NOMO-1 treated with dmso at 0.1 percent for 144 hours (cell line): ENCODE data around the gene SLC30A7.
"Not testable (repeated sequence)": the region's sequence is repeated elsewhere in the genome, so short reads cannot be mapped to it uniquely, and the experiment has no call there.

Experiments
- DNase-seq: peaks from one replicate; lab custom pipeline; 2025; ENCODE audit not compliant: unreplicated experiment; lab: John Stamatoyannopoulos, UW

The SLC30A7 gene, protein sequence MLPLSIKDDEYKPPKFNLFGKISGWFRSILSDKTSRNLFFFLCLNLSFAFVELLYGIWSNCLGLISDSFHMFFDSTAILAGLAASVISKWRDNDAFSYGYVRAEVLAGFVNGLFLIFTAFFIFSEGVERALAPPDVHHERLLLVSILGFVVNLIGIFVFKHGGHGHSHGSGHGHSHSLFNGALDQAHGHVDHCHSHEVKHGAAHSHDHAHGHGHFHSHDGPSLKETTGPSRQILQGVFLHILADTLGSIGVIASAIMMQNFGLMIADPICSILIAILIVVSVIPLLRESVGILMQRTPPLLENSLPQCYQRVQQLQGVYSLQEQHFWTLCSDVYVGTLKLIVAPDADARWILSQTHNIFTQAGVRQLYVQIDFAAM

DNA sequence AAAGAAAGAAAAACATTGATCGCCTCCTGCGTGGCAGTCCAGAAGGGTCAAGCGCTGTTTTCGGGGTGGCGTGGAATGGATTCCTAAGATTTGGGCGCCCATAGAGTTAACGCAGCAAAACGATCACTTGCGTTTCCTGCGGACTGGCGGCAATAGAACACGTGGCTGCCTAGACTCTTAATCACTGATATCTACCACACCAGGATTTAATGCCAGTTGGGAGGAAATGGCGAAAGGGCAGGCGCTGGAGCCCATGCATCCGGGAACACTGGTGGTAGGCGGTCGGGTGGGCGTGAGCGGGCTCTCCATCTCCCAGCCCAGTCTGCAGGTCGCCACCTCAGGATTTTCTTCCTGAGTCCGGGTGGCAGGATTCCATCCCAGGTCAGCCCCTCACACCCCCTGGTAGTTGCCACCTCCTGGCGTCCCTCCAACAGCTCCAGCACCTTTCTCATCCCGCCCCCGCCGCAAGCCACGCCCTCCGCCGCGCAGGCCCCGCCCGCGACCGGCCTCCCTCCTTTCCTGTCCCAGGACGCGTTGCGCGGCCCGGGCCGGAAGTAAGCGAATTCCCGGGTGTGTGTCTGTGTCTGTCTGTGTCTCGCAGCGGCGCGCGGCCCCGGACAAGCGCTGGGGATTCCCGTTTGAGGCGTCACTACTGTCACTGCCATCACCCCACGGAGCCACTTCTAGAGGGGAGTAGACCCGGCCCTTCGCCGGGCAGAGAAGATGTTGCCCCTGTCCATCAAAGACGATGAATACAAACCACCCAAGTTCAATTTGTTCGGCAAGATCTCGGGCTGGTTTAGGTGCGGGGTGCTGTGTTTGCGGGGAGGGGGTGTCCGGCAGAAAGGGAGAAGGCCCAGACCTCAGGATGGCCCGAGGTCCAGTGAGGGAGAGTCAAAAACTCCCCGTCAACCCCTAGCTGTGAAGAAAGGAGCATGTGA, at the start of gene SLC30A7:
SLC30A7 (plus strand) TSS at position 551 of the 941 bp plus-strand sequence; CDS start at position 724, 173 bp downstream.
- DNase-seq = peak; percentile 83

DNA sequence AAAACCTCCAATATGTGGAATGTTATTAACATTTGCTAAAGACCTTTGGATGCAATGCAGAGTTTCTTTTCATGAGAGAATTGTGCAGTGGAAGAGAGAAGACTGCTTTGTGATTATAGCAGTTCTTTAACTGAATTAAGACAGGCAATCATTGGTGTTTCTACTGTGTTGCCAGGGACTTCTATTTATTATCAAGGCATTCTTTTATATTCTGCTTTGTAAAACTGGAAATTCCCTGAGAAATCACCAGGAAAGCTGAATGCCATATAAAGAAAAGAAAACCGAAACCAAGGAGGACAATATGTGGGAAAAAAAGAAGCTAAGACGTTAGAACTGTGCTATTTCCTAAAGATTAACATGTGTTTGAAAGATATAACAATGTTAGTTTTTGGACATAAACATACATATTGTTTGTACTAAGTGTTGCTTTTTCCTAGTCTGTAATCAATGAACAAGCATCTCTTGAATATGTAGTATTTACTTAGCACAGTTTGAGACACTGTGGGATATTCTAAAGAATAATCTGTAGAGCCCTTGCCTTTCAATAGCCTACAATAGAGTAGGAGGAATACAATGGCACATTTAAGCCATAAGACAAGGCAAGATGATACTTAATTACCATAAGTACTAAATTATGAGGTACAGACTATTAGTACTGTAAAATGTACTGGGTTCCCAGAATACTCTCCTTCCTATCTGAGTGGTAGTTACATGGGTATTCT, 48.4 kb upstream of the SLC30A7 start:
- no peak for DNase-seq

DNA sequence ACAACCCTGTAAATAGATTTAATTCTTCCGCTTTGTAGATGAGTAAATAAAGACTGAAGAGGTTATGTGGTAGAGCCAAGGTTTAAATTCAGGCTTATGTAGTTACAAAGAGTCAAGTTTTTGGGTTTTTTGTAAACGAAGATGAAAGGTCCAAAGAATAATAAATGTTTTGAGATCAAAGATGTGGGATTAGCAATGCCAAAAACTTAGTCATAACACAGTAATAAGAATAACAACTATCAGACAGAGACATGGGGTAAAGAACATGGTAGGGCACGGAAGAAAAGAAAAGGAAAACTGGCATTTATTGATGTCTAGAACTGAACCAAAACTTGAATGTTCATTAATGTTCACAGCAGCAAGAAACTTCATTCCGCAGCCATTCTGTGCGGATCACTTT, 44.2 kb upstream of the SLC30A7 start:
- DNase-seq = no peak

DNA sequence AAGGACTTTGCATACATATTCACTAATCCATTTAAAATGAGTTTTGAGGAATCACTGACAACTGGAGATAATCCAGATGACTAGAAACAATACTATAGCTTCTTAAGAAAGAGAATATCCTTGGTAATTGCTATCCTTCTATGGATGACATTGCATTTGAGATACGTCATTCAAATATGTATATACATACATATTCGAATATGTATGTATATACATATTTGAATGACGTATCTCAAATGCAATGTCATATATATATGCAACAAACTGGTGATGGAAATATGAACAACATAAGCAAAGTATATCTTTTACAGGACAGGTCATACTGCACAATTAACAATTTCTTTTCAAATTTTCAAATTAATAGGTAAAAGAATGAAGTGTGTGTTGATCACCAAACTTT, 42.9 kb upstream of the SLC30A7 start:
- DNase-seq = no peak

DNA sequence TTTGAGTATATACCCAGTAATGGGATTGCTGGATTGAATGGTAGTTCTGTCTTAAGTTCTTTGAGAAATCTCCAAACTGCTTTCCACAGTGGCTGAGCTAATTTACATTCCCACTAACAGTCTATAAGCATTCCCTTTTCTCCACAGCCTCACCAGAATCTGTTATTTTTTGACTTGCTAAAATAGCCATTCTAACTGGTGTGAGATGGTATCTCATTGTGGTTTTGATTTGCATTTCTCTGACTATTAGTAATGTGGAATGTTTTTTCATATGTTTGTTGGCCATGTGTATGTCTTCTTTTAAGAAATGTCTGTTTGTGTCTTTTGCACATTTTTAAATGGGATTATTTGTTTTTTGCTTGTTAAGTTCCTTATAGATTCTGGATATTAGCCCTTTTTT, 40.8 kb upstream of the SLC30A7 start:
- DNase-seq = not testable (repeated sequence)

DNA sequence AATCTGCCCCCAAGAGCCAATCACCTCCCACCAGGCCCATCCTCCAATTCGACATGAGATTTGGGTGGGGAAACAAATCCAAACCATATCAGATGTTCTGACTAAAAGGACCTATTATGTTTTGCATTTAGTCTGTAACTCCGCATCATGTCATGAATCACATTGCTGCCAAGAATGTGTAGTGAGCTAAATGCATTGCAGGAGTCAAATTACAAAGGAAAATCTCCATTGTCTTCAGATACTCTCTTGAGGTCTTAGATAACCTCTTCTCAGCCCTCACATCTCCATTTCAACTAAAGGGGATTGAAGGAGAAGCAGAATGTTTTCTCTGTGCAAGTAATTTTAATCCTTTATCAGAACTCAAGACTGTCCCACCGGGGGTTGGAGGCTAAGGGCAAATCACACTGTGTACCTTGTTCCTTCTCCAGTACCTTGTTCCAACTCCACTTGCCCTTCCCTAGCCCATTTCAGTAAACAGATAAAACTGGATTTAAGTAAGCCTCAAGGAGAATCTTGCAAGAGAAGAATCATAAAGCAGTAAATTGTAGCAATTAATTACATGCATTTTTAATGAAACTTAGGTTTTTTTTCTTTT, 35.4 kb upstream of the SLC30A7 start:
- no peak for DNase-seq

DNA sequence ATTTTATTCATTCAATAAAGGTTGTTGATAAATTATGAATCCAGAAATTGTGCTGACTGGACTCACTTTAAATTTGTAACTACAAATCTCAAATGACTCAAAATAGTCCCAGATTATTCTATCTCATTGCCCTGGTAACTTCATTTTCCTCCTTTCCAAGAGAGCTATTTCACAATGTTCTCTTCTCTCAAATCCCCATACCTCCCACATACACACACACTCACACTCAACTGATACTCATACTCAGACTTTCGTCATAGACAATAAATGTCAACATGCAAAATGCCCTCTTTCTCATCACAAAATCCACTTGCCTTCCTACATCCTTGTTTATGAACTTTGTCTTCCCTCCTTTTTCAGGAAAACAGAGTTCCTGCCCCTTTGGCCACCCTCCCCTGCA, 34.5 kb upstream of the SLC30A7 start:
- DNase-seq = no peak

DNA sequence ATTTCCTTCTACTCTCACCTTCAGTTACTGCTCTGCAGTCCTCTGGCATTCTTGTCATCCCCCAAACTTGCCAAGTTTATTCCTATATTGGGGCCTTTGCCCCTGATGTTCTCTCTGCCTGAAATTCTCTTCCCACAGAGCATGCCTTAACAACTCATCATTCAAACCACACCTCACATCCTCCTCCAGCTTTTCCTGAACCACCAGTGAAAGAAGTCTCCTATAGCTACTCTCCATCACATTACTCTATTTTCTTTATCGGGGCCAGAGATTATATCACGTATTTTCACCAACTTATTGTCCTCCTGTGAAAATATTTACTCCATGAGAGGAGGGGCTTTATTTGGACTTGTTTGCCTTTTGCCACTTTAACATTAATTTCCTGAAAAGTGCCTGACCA, 33.3 kb upstream of the SLC30A7 start:
- DNase-seq = no peak

DNA sequence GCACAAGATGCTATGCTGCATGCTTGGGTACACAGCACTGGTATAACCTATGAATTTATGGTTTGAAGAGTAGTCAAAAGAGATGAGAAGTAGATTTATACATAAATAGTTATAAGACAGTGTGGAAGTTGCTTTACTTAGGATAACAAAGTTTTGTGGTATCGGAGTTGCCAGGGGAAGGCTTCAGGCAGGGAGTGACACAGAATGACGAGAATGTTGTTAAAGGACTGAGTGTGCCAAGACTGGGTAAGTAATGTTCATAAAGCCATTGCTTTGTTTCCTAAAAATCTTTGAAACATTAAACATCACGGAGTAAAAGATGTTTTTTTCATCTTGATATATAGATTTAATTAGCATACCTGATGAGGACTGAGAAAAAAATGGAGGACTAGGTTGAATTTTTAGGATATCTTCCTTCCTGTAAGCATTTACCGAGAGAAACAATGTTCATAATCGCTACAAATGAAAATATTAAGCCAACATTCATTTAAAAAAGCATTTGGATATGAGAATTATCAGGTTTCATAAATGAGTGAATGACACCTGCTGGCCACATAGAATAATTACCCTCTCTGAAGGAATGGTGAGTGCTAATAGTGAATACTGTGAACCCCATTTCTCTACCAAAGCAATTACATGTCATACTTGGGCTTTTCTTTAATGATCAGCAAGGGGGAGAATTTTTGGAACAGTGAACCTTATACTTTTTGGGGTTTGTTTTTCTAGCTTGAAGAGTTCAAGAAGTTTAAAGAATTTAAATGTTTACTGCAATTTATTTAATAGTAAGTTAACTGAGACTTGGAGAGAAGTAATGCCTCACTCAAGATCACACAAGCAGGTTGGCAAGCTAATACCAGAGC, 29.6 kb upstream of the SLC30A7 start:
- DNase-seq = no peak

DNA sequence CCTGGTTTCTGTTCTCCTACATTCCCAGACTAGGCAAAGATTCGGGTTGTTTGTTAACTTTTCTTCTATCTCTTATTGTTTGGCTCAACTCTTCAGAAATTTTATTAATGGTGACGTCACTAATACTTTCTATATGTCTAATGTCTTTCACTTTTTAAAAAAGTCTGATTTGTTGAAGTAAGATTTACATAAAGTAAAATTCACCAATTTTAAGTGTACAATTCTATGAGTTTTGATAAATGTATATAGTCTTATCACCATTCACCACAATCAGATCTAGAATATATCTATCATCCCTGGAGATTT, 29.0 kb upstream of the SLC30A7 start:
- DNase-seq = no peak

DNA sequence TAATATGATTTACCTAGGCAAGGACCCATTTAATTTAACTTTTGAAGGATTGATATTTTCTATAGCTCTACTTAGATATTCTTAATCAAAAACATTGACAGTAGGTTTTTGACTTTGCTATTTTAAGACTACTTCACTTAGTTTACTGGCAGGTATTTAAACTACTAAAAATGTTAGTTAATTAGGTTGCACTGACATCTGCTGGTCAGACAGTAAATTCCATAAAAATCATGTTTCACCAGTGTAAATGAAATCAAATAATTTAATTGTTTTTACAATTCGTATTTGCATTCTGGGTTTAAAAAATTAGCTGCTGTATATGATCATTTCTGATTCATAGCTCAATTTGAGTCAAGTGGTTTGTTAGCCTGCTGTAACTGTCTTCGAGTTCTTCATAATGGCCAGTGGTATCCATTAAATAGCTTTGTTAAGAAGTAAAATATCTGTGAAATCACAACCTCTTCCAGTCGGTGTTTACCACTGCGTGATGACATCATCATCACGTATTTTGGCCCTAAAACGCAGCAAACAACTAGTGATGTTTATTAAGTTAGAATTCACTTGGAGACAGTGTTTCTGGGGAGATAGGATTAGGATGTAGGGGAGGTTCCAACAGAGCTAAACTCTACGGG, 27.4 kb upstream of the SLC30A7 start:
- DNase-seq = no peak

DNA sequence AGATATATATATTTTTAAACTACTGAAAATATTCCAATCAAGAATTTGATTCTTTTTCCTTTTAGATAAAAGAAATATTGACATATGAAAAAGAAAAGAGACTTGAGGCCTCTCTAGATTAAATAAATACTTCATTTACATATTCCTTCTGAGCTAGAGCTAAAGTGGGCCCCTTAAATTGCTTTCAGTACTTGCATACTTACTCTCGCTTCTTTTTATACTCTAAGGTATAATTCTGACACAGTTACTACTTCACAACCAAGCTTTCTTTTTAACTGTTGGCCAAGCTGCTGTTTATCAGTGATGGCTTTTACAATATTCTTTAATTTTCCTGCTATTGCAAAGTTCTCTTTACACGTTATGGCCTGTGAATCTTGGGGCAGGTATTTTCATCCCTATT, 25.9 kb upstream of the SLC30A7 start:
- no peak for DNase-seq

DNA sequence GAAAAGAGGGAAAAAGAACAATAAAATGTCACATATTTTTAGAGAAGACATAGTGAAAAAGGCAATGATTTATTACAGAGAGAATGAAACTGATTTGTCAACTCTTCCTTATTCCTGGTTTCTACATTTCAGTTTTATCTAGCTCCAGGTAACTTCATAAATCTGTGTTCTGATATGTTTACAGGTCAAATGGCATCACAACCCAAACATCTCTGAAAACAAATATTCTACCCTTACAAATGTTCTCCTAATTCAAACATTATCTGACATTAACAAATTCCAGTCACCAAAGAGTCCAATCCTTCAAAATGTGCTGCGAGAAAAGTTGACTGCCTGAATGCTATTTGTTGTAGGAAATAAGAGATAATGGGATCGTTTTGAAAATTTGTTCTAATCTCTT, 21.5 kb upstream of the SLC30A7 start:
- no peak for DNase-seq

DNA sequence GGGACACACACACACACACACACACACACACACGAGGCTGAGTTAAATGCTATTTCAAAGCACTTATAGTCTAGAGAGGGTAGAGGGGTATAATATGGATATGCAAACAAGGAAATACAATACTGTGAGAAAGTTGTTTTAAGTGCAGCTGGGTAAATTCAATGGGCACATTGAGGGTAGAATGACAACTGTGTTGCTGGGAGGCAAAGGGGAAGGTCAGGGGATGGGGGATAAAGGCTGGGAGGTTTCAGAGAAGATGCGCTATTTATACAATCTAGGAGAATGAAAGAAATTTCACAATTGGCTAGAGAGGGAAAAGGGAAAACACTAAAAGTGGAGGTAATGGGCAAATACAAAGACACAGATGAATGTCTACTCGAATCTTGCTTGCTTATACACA, 20.7 kb upstream of the SLC30A7 start:
- DNase-seq = no peak

DNA sequence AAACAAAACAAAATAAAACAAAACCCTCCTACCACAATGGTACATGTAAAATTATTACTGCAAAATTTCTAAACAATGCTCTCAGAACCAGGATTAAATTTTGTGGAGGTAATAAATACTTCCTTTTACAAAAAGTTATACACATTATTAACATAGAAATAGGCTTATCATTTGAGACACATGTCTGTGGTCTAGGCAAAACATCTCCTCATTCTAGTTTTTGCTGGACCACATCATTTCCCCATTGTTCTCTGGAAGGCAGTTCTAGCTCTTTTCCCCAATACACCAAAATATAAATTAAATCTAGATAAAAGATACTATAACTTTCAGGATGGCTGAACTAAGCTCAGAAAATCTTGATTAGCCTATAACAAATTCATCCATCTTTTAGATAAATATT, 19.6 kb upstream of the SLC30A7 start:
- DNase-seq = no peak

DNA sequence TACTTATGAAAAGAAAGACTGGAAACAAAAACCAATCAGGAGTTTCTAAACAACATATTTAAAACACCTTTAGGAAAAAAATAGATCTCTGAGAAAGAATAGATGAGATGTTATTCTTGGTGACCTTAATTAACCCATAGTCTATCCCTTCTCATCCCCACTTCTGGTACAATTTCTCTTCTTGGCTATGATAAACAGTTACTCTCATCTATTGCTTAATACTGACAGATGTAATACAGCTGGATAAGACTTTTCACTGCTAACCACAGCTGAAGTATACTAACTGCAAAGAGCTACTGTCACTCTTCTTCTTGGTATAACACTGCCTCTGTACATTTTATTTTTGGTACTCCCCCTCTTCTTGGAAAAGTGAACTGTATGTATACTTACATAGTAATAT, 16.5 kb upstream of the SLC30A7 start:
- no peak for DNase-seq

DNA sequence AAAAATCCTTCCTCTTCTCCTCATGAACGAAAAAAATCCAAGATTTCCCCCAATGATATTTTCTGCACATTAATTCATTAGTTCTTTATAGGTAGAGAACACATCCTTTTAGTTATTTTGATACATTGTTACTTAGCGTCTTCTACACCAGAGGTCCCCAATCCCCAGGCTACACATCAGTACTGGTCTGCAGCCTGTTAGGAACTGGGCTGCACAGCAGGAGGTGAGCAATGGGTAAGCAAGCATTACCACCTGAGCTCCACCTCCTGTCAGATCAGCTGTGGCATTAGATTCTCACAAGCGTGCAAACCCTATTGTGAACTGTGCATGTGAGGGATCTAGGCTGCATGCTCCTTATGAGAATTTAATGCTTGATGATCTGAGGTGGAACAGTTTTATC, 14.2 kb upstream of the SLC30A7 start:
- DNase-seq = no peak

DNA sequence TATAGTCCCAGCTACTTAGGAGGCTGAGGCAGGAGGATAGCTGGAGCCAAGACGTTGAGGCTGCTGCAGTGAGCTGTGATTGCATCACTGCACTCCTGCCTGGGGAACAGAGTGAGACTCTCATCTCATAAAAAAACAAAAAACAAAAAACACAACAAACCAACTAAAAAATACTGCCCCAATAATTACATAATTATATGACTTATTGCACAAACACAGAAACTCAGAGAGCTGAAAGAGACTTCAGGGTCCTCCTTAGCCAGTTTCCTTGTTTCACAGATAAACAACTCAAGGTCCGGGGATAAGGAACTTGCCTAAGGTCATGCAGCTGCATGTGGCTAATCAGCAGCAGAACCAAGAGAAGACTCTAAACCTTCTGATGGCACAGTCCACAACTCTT, 13.2 kb upstream of the SLC30A7 start:
- peak; percentile 44 for DNase-seq

DNA sequence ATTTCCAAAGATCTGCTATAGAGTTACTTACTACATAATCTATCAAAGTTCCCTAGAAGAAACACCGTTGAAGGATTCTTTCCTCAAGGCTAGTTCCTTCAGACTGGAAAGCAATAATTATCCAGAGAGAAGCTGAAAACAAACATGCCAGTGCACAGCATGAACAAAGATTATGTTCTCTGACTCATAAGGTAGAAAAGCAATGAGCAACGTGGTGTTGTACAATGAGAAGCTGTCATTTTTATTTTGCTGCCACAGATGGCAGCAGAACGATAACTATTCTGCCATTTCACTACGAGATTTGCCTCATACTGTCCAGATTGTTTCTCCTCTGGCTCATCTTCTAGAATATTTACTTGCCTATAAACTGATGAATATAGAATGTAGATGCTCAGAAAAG, 11.9 kb upstream of the SLC30A7 start:
- DNase-seq = no peak

DNA sequence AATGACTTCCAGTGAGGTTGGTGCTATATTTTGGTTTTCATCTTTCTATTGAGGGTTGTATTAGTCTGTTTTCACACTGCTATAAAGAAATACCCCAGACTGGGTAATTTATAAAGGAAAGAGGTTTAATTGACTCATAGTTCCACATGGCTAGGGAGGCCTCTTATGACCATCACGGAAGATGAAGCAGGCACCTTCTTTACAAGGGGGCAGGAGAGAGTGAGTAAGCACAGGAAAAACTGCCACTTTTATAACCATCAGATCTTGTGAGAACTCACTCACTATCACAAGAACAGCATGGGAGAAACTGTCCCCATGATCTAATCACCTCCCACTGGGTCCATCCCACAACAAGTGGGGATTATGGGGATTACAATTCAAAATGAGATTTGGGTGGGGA, 6.9 kb upstream of the SLC30A7 start:
- DNase-seq = not testable (repeated sequence)
